Neuronal stem cell (in vitro differentiated cells): ENCODE data around the gene PRAMEF33.
"Not testable (repeated sequence)": the region's sequence is repeated elsewhere in the genome, so short reads cannot be mapped to it uniquely, and the experiment has no call there.

Experiments used
- DNase-seq: peaks from one replicate; pipeline ENCODE4 v3.0.0-alpha.2; 2013; ENCODE audit warnings: low spot score
- H2AFZ ChIP-seq: one replicate; pipeline ENCODE4 v1.6.1; 2013; ENCODE audit warnings: mild to moderate bottlenecking, low read length, inconsistent platforms
- H2AK5ac ChIP-seq: 2 replicates; pipeline ENCODE4 v1.6.1; 2013; ENCODE audit warnings: low read depth, mild to moderate bottlenecking, inconsistent platforms, low read length, moderate library complexity, mixed read lengths
- H2BK120ac ChIP-seq: 2 replicates; pipeline ENCODE4 v1.6.1; 2013; ENCODE audit warnings: low read depth, mild to moderate bottlenecking, inconsistent platforms, low read length, moderate library complexity, mixed read lengths
- H2BK12ac ChIP-seq: one replicate; pipeline ENCODE4 v1.6.1; 2013; ENCODE audit warnings: low read length, inconsistent platforms
- H2BK15ac ChIP-seq: 2 replicates; pipeline ENCODE4 v1.6.1; 2013; ENCODE audit warnings: mild to moderate bottlenecking, low read length, inconsistent platforms, mixed read lengths
- H2BK5ac ChIP-seq: one replicate; pipeline ENCODE4 v1.6.1; 2013; ENCODE audit warnings: inconsistent platforms, mild to moderate bottlenecking, low read length, moderate library complexity
- H3K14ac ChIP-seq: one replicate; pipeline ENCODE4 v1.6.1; 2013; ENCODE audit warnings: low read length, inconsistent platforms
- H3K18ac ChIP-seq: 2 replicates; pipeline ENCODE4 v1.6.1; 2013; ENCODE audit warnings: low read length, inconsistent platforms
- H3K23ac ChIP-seq: 2 replicates; pipeline ENCODE4 v1.6.1; 2013; ENCODE audit warnings: low read depth, mild to moderate bottlenecking, mixed read lengths, low read length, inconsistent platforms; ENCODE audit not compliant: poor library complexity
- H3K27ac ChIP-seq: replicated peaks from 3 replicates; pipeline ENCODE4 v1.5.1; 2013; ENCODE audit warnings: low read length, inconsistent platforms
- H3K27me3 ChIP-seq, 3 experiments: 2 replicates each; pipeline ENCODE4 v1.6.1; 2013; ENCODE audit warnings: low read length in 3 of 3, mild to moderate bottlenecking in 2 of 3, inconsistent platforms in 1 of 3, low read depth in 1 of 3, mixed read lengths in 1 of 3, moderate library complexity in 1 of 3; ENCODE audit not compliant: control insufficient read depth in 3 of 3, insufficient read depth in 3 of 3
- H3K36me3 ChIP-seq, 2 donors: replicated peaks in 1 of 2; 2 replicates each; pipeline ENCODE4 v1.6.1; 2013; ENCODE audit warnings: low read length in 2 of 2; ENCODE audit not compliant: control insufficient read depth in 2 of 2, insufficient read depth in 2 of 2
- H3K4ac ChIP-seq: 2 replicates; pipeline ENCODE4 v1.6.1; 2013; ENCODE audit warnings: inconsistent platforms, mild to moderate bottlenecking, low read length, moderate library complexity
- H3K4me1 ChIP-seq, 2 donors: 1 replicate in 1 of 2; 2 replicates in 1 of 2; pipeline ENCODE4 v1.6.1; 2013; ENCODE audit warnings: low read length in 2 of 2, low read depth in 1 of 2; ENCODE audit not compliant: control insufficient read depth in 2 of 2, insufficient read depth in 1 of 2
- H3K4me2 ChIP-seq: one replicate; pipeline ENCODE4 v1.6.1; 2013; ENCODE audit warnings: mild to moderate bottlenecking, low read length, inconsistent platforms; ENCODE audit not compliant: insufficient read depth, poor library complexity, severe bottlenecking
- H3K4me3 ChIP-seq, 2 donors: 2 replicates each; pipeline ENCODE4 v1.5.1; 2013; ENCODE audit warnings: low read length in 2 of 2, mild to moderate bottlenecking in 2 of 2, inconsistent platforms in 1 of 2, moderate library complexity in 1 of 2
- H3K79me1 ChIP-seq: one replicate; pipeline ENCODE4 v1.6.1; 2013; ENCODE audit warnings: low read depth, mild to moderate bottlenecking, inconsistent platforms, low read length, moderate library complexity
- H3K9ac ChIP-seq: one replicate; pipeline ENCODE4 v1.6.1; 2013; ENCODE audit warnings: mild to moderate bottlenecking, low read depth, low read length, inconsistent platforms; ENCODE audit not compliant: poor library complexity
- H3K9me3 ChIP-seq, 2 donors: replicated peaks in 1 of 2; 2 replicates each; pipeline versions ENCODE3 to v1.6.1; 2013; ENCODE audit warnings: low read length in 2 of 2, mild to moderate bottlenecking in 2 of 2, inconsistent platforms in 1 of 2, low read depth in 1 of 2, mixed read lengths in 1 of 2, moderate library complexity in 1 of 2; ENCODE audit not compliant: control insufficient read depth in 2 of 2, insufficient read depth in 1 of 2
- H4K8ac ChIP-seq: one replicate; pipeline ENCODE4 v1.6.1; 2013; ENCODE audit warnings: low read depth, mild to moderate bottlenecking, inconsistent platforms, low read length, moderate library complexity
- H4K91ac ChIP-seq: one replicate; pipeline ENCODE4 v1.6.1; 2013; ENCODE audit warnings: low read length, low read depth, mild to moderate bottlenecking, inconsistent platforms; ENCODE audit not compliant: poor library complexity
- WGBS, 2 donors: extraction: QIAGEN DNeasy Blood & Tissue Kit; methylation state at CpG; one replicate each; pipeline ENCODE4 v1.1.7; 2013; ENCODE audit warnings: missing lambda C conversion rate in 2 of 2, mixed read lengths in 1 of 2; ENCODE audit not compliant: insufficient read length in 2 of 2, insufficient replicate concordance in 1 of 2; ENCODE audit errors: extremely low coverage in 2 of 2; 5-methylcytosine and 5-hydroxymethylcytosine counted together

The PRAMEF33 gene

DNA sequence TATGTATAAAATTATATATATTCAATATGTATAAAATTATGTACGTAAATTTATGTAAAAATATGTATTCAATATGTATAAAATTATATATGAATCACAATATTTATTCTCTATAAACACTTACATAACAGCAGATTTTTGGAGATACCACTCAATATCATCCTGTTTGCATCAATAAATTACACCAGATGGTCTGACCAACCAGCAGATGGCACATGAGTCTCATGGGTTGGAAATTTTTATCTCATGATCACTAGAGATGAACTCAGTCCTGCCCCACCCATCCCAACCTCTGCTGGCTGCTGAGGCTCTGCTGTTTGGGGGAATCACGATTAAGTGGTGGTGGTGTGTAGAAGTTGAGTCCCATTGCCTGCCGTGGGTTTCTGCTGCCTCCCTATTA lies 23.7 kb upstream of the PRAMEF33 start:
- H2BK12ac ChIP-seq, H3K4me3 ChIP-seq, H2AFZ ChIP-seq, H3K36me3 ChIP-seq, H3K4me2 ChIP-seq, H3K18ac ChIP-seq, H2BK5ac ChIP-seq, H3K14ac ChIP-seq, H3K9me3 ChIP-seq, H3K23ac ChIP-seq, H3K9ac ChIP-seq, H3K27me3 ChIP-seq, H4K91ac ChIP-seq, H3K4me1 ChIP-seq, DNase-seq, H3K4ac ChIP-seq, H3K27ac ChIP-seq, H2AK5ac ChIP-seq, H3K79me1 ChIP-seq, H4K8ac ChIP-seq, H2BK15ac ChIP-seq, H2BK120ac ChIP-seq: not testable (repeated sequence)
- WGBS, 2 donors = no CpG with 5 or more reads among the region's 3 CpGs

DNA sequence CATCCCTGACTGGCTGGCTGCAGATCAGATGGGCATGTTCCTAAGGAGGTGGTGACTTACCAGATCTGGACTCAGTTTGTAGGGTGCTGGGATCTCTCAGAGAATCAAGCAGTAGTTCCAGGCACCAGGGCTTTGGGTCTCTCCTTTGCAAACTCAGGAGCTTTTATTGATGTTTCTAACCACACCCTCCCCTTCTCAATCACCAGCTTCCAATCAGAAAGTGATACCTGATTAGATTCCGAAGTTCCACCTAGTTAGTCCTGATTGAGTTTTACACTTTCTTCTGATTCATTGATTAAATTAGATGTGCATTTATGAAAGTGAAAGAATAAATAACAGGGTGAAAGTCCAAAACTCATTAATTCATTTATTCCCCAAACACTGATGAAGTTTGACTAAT lies 18.3 kb upstream of the PRAMEF33 start, which contains the start of gene PRAMEF8:
PRAMEF8 (minus strand) TSS at position 101 of the 400 bp plus-strand sequence. CDS start 1,046 bp downstream, outside the sequence.
- not testable (repeated sequence) for H3K14ac ChIP-seq, H3K23ac ChIP-seq, H4K8ac ChIP-seq, H3K27me3 ChIP-seq, H3K4me3 ChIP-seq, H4K91ac ChIP-seq, H2AK5ac ChIP-seq, H3K36me3 ChIP-seq, DNase-seq, H2BK120ac ChIP-seq, H3K4me2 ChIP-seq, H2BK15ac ChIP-seq, H3K4ac ChIP-seq, H2AFZ ChIP-seq, H3K4me1 ChIP-seq, H3K9ac ChIP-seq, H3K79me1 ChIP-seq, H3K27ac ChIP-seq, H2BK5ac ChIP-seq, H3K9me3 ChIP-seq, H2BK12ac ChIP-seq, H3K18ac ChIP-seq
- no CpG with 5 or more reads among the region's 1 CpG for WGBS, 2 donors

DNA sequence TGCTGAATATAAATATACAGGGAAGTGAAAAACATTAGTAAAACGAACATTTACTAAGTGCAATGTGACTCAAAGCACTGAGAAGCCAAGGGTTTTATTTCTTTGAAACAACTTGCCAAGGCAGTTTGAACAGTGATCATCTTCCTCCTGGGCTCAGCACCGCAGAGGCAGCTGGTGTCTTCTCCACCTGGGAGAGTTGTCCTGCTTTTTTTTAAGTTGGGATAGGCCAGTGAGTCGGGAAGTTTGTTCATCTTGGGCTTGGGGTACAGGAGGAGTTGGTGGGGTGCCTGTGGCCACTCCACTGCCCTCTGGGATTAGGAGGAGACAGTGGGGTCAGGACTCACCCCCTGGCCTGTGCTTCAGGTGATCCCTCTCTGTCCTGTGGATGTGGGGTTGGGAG lies 14.3 kb upstream of the PRAMEF33 start:
- H3K36me3 ChIP-seq, H2BK120ac ChIP-seq: not testable (repeated sequence)

DNA sequence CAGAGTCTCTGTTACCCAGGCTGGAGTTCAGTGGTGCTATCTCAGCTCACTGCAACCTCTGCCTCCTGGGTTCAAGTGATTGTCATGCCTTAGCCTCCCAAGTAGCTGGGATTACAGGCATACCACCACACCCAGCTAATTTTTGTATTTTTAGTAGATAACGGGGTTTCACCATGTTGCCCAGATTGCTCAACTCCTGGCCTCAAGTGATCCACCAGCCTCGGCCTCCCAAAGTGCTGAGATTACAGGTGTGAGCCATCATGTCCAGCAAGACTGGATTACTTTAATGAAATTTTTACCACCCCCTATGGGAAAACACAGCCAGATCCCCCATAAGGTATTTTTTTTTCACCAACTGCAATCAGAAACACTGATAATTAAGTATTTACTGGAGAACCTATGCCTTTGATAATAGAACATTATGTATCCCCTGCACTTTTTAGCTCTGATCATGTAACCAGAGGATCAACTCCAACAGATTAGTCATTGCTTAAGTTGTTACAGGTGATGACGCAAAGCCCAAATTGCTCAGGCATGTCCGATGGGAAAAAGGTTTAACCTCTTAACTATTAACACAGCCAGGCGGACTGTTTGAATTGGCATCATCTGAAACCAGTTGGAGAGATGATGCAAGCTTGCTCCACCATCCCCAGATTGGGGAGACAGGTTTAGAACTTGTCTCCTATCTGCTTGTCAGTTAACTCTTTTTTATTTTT lies 6.0 kb upstream of the PRAMEF33 start:
- H2AFZ ChIP-seq, H3K4me3 ChIP-seq, H3K9ac ChIP-seq, H3K27me3 ChIP-seq, H2BK12ac ChIP-seq, H4K91ac ChIP-seq, H3K18ac ChIP-seq, H3K27ac ChIP-seq, DNase-seq, H3K4me2 ChIP-seq, H3K79me1 ChIP-seq, H3K36me3 ChIP-seq, H2BK120ac ChIP-seq, H3K4me1 ChIP-seq, H3K4ac ChIP-seq, H2BK5ac ChIP-seq, H3K14ac ChIP-seq, H2AK5ac ChIP-seq, H3K9me3 ChIP-seq, H4K8ac ChIP-seq, H2BK15ac ChIP-seq, H3K23ac ChIP-seq: not testable (repeated sequence)
- no CpG with 5 or more reads among the region's 5 CpGs for WGBS, 2 donors

More for the DNA sequence above, 14.3 kb upstream of the PRAMEF33 start:
- no CpG with 5 or more reads among the region's 3 CpGs for WGBS, 2 donors
- H2BK5ac ChIP-seq, H3K79me1 ChIP-seq, H3K9me3 ChIP-seq, H2AK5ac ChIP-seq, DNase-seq, H4K91ac ChIP-seq, H3K27ac ChIP-seq, H3K4me3 ChIP-seq, H3K14ac ChIP-seq, H2BK15ac ChIP-seq, H3K4ac ChIP-seq, H2BK12ac ChIP-seq, H3K23ac ChIP-seq, H3K18ac ChIP-seq, H3K9ac ChIP-seq, H2AFZ ChIP-seq, H4K8ac ChIP-seq, H3K4me2 ChIP-seq, H3K27me3 ChIP-seq, H3K4me1 ChIP-seq: not testable (repeated sequence)
